ENCODE measurements around the gene TRPM2.

TRPM2 gene

DNA sequence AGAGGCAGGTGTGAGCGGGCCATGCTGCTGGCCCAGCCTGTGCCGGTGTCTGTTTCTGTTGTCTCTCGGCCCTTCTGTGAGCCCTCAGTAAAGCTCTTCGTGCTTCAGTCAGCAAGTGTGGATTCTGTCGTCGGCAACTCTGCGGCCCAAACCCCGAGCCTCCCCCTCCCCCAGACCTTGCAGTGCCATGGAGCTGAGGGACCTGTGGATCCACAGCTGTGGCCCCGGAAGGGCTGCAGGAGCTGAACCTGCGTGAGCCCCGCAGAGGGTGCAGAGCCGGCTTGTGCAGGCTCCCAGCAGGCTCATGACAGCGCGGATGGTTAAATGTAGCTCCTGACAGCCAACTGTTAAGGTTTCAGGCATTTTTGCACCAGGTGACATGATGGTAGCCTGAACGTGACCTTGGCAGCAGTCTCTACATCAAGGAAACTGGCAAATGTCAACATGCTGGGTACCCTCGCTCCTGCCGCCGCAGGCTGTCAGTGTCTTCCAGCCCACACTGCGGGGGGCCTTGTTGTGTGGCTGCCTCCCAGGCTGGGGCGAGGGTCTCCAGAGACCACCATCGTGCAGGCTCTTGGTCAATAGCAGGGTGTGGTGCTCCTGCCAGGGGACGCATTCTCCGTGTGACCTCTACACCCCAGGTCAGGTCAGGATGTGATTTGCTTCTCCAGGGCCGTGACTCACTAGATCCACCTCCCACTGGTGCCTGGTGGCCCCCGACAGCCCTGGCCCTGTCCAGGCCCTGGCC is 108.8 kb downstream of the TRPM2 start:
- Histone ChIP-seq H3K27ac (no peak overlapping the region), H3K4me2 (ENCODE audit: low read length) (no peak overlapping the region), H3K36me3 (ENCODE audit: control insufficient read depth, insufficient read depth, low read length) (no peaks in the 10 kb centered on the region), H3K4me3 (ENCODE audit: low read depth, low read length) (no peak overlapping the region), H2AFZ (no peak overlapping the region), H3K9ac (no peak overlapping the region), H3K4me1 (no peaks in the 10 kb centered on the region), H3K9me3 (ENCODE audit: control insufficient read depth, low read length) (no peaks in the 10 kb centered on the region), H3K79me2 (no peaks in the 10 kb centered on the region), H3K27me3 (ENCODE audit: control insufficient read depth, insufficient read depth, low read length) (no peaks in the 10 kb centered on the region)
- TF ChIP-seq, protein P1, sequence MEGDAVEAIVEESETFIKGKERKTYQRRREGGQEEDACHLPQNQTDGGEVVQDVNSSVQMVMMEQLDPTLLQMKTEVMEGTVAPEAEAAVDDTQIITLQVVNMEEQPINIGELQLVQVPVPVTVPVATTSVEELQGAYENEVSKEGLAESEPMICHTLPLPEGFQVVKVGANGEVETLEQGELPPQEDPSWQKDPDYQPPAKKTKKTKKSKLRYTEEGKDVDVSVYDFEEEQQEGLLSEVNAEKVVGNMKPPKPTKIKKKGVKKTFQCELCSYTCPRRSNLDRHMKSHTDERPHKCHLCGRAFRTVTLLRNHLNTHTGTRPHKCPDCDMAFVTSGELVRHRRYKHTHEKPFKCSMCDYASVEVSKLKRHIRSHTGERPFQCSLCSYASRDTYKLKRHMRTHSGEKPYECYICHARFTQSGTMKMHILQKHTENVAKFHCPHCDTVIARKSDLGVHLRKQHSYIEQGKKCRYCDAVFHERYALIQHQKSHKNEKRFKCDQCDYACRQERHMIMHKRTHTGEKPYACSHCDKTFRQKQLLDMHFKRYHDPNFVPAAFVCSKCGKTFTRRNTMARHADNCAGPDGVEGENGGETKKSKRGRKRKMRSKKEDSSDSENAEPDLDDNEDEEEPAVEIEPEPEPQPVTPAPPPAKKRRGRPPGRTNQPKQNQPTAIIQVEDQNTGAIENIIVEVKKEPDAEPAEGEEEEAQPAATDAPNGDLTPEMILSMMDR (IDR thresholded peaks at IDR 0.05), result no peak

DNA sequence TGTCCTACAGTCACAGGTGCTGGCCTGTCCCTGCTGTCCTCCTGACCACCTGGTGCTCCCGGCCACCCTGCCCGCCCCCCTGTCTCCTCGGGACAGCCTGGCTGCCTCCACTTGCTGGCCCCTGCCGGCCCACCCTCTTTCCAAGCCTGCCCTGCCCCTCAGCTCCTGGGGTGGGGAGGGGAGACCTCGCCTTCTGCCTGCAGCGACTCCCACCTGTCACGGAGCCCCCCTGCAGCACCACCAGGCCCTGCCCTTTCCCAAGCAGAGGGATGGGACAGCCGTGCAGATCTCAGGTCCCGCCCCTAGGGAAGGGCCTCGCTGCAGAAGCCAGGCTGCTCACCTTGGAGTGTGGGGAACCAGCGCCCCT is 109.4 kb downstream of the TRPM2 start:
- H3K27ac ChIP-seq, result no peak overlapping the region
- no peaks in the 10 kb centered on the region for H3K27me3 ChIP-seq (ENCODE audit: control insufficient read depth, insufficient read depth, low read length)
- H3K4me3 ChIP-seq (ENCODE audit: low read depth, low read length), result no peak overlapping the region
- H3K4me1 ChIP-seq, result no peaks in the 10 kb centered on the region
- H3K9me3 ChIP-seq (ENCODE audit: control insufficient read depth, low read length), result no peaks in the 10 kb centered on the region
- H3K4me2 ChIP-seq (ENCODE audit: low read length), result no peak overlapping the region
- TF ChIP-seq, protein P1 (IDR thresholded peaks at IDR 0.05), result no peak
- H3K36me3 ChIP-seq (ENCODE audit: control insufficient read depth, insufficient read depth, low read length), result no peaks in the 10 kb centered on the region
- no peaks in the 10 kb centered on the region for H3K79me2 ChIP-seq
- H2AFZ ChIP-seq, result no peak overlapping the region
- no peak overlapping the region for H3K9ac ChIP-seq

DNA sequence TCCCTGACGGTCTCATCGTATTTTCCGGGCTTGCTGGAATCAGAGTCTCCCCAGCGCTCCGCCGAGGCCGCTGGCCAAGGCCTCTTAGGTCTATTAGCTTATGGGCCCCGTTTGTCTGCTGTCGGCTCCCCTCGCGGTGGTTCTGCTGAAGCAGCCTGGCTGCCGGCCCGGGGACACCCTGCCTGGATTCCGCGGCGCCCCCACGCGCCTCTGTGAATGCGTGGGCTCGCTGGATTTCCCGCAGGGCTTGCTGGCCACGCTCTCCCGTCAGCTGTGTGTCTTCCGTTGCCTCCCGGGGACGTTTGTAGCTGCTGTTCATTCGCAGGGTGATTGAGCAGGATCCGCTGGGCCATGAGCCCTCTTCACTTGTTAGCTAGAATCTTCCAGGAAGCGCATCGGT is 110.3 kb downstream of the TRPM2 start:
- Histone ChIP-seq H3K36me3 (ENCODE audit: control insufficient read depth, insufficient read depth, low read length) (no peaks in the 10 kb centered on the region), H3K79me2 (no peaks in the 10 kb centered on the region), H2AFZ (no peak overlapping the region), H3K9me3 (ENCODE audit: control insufficient read depth, low read length) (no peaks in the 10 kb centered on the region), H3K27me3 (ENCODE audit: control insufficient read depth, insufficient read depth, low read length) (no peaks in the 10 kb centered on the region), H3K9ac (no peak overlapping the region), H3K4me3 (ENCODE audit: low read depth, low read length) (no peak overlapping the region), H3K27ac (no peak overlapping the region), H3K4me1 (no peaks in the 10 kb centered on the region), H3K4me2 (ENCODE audit: low read length) (no peak overlapping the region)
- TF ChIP-seq, protein P1 (IDR thresholded peaks at IDR 0.05), result no peak

DNA sequence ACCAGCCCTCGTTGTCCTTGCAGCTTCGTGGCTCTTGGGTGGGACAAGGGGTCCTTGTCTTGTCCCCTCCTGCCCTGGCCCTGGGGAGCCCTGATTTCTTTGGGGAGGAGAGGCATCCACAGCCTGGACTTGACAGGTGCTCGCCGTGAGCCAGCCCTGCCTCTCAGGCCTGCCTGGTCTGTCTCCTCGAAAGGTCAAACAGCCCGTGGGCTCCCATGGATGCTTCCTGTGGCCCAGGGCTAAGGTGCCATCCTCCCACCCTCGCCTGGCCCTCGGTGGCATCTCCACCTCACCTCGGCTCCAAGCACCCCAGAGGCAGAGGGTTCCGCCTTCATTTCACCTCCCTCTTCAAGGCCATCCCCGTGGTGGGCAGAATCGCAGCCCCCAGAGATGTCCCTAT is 110.9 kb downstream of the TRPM2 start:
- no peaks in the 10 kb centered on the region for H3K36me3 ChIP-seq (ENCODE audit: control insufficient read depth, insufficient read depth, low read length)
- no peaks in the 10 kb centered on the region for H3K79me2 ChIP-seq
- no peaks in the 10 kb centered on the region for H3K4me1 ChIP-seq
- H3K4me2 ChIP-seq (ENCODE audit: low read length), result no peak overlapping the region
- TF ChIP-seq, protein P1 (IDR thresholded peaks at IDR 0.05), result no peak
- no peak overlapping the region for H3K4me3 ChIP-seq (ENCODE audit: low read depth, low read length)
- H3K27ac ChIP-seq, result no peak overlapping the region
- no peak overlapping the region for H3K9ac ChIP-seq
- no peak overlapping the region for H2AFZ ChIP-seq
- no peaks in the 10 kb centered on the region for H3K27me3 ChIP-seq (ENCODE audit: control insufficient read depth, insufficient read depth, low read length)
- H3K9me3 ChIP-seq (ENCODE audit: control insufficient read depth, low read length), result no peaks in the 10 kb centered on the region

DNA sequence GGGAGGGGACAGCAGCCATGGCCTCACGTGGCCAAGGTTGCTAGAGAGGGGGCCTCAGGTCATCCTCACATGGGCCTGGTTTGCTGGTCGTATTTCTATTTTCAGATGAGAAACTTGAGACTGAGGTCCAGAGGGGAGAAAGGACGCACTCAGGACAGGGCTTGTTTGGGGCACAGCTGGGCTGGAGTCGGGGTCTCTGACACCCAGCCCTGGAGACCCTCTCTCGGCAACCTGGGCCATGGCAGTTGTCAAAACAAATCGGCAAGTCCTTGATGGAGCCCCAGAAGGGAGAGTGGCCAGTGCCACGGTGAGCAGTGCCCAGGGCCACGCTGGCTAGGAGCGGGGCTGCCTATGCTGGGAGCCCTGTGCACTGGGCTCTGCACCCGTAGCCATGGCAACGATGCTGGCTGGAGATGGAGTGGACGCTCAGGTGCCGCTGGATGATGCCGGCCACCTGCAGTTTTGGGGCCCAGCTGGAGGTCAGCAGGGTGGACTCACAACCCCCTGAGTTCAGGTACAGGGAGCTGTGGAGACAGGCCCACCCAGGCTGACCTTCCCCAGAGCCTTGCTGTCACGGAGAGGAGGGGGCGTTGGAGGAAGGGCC is 113.0 kb downstream of the TRPM2 start:
- no peak overlapping the region for H2AFZ ChIP-seq
- no peak overlapping the region for H3K27ac ChIP-seq
- TF ChIP-seq, protein P1 (IDR thresholded peaks at IDR 0.05), result no peak
- H3K4me2 ChIP-seq (ENCODE audit: low read length), result no peak overlapping the region
- no peak overlapping the region for H3K4me3 ChIP-seq (ENCODE audit: low read depth, low read length)
- H3K36me3 ChIP-seq (ENCODE audit: control insufficient read depth, insufficient read depth, low read length), result no peaks in the 10 kb centered on the region
- no peaks in the 10 kb centered on the region for H3K9me3 ChIP-seq (ENCODE audit: control insufficient read depth, low read length)
- H3K4me1 ChIP-seq, result no peaks in the 10 kb centered on the region
- H3K27me3 ChIP-seq (ENCODE audit: control insufficient read depth, insufficient read depth, low read length), result no peaks in the 10 kb centered on the region
- H3K9ac ChIP-seq, result no peak overlapping the region
- no peaks in the 10 kb centered on the region for H3K79me2 ChIP-seq
